HepG2 (cell line): ENCODE data around the gene SOX5. TPM values are rescaled to one million over a fixed set of nuclear protein-coding genes. Genes with fewer than 3 reads are reported as not detected.
A peak's percentile ranks its signal among the peaks of the same experiment; 100 is the strongest.

ENCODE experiments used
- ATAC-seq: fragments of 200-7000 bp; cut with Tn5 transposase; 3 replicates; pipeline ENCODE4 v1.9.1; 2020; ENCODE audit warnings: mild to moderate bottlenecking, moderate library complexity
- BruUV-seq: library from RNA; stranded (reverse); fragments of 400-500 nt; replicated peaks from 2 replicates; lab custom pipeline; 2021; lab: Mats Ljungman, UMichigan
- CTCF ChIA-PET: fragments of 300-600 bp; formaldehyde crosslinking; extraction: SDS; loops from one replicate; lab custom pipeline; 2021; ENCODE audit warnings: low total read pairs, inconsistent platforms, low intra/inter-chr PET ratio; lab: Yijun Ruan, JAX
- POLR2A ChIA-PET: fragments of 350-600 bp; sonication (Branson Sonifier 250); formaldehyde crosslinking; loops from one replicate; lab custom pipeline; 2020; ENCODE audit warnings: antibody characterized with exemption, inconsistent platforms; lab: Yijun Ruan, JAX
- DNase-seq: peaks from one replicate; pipeline ENCODE4 v3.0.0-alpha.2; 2015; ENCODE audit warnings: low spot score
- FAIRE-seq: peaks from 3 replicates; lab custom pipeline; 2011; peaks lifted over from hg19 to GRCh38; lab: Jason Lieb, UNC
- H2AFZ ChIP-seq: one replicate; pipeline ENCODE4 v1.6.1; 2011; ENCODE audit warnings: low read length, inconsistent platforms
- H3K27ac ChIP-seq: fragments of 300-600 bp; 3 replicates; pipeline ENCODE4 v1.8.0; 2011; ENCODE audit warnings: mixed run types, mild to moderate bottlenecking, mixed read lengths, low read length, inconsistent platforms; ENCODE audit not compliant: insufficient read depth; ENCODE audit errors: extremely low read length
- H3K27me3 ChIP-seq, 2 experiments: fragments of 200-600 bp in 1 of 2; 2 replicates in 1 of 2; 3 replicates in 1 of 2; pipeline versions ENCODE4 v1.6.0 to v1.8.0; 2011; ENCODE audit warnings: low read length in 2 of 2, mild to moderate bottlenecking in 2 of 2, moderate library complexity in 2 of 2, inconsistent platforms in 1 of 2; ENCODE audit not compliant: insufficient read depth in 2 of 2, control insufficient read depth in 1 of 2
- H3K36me3 ChIP-seq, 2 experiments: fragments of 200-600 bp in 1 of 2; replicated peaks in 1 of 2; 2 replicates in 1 of 2; 3 replicates in 1 of 2; pipeline versions ENCODE4 v1.5.1 to v1.8.0; 2011; ENCODE audit warnings: low read length in 2 of 2, inconsistent platforms in 1 of 2; ENCODE audit not compliant: insufficient read depth in 2 of 2, control insufficient read depth in 1 of 2
- H3K4me1 ChIP-seq: 2 replicates; pipeline ENCODE4 v1.5.1; 2012; ENCODE audit warnings: low read length, inconsistent platforms; ENCODE audit not compliant: insufficient read depth
- H3K4me2 ChIP-seq: 2 replicates; pipeline ENCODE4 v1.6.0; 2011; ENCODE audit warnings: low read depth, low read length, inconsistent platforms
- H3K4me3 ChIP-seq, 3 experiments: fragments of 200-600 bp in 1 of 3; sonication (generic), shearing (Covaris generic) in 1 of 3; replicated peaks in 1 of 3; 2 replicates each; pipeline ENCODE4 v1.5.1; 2011 to 2016; ENCODE audit warnings: low read length in 3 of 3, inconsistent platforms in 2 of 3, low read depth in 2 of 3, mild to moderate bottlenecking in 2 of 3, control low read depth in 1 of 3, mixed read lengths in 1 of 3; ENCODE audit not compliant: insufficient read depth in 1 of 3
- H3K79me2 ChIP-seq: one replicate; pipeline ENCODE4 v1.6.1; 2011; ENCODE audit warnings: low read length, inconsistent platforms; ENCODE audit not compliant: insufficient read depth
- H3K9ac ChIP-seq: 2 replicates; pipeline ENCODE4 v1.6.0; 2011; ENCODE audit warnings: mild to moderate bottlenecking, low read depth, low read length, inconsistent platforms; ENCODE audit not compliant: insufficient read depth
- H3K9me3 ChIP-seq: 2 replicates; pipeline ENCODE4 v1.5.1; 2012; ENCODE audit warnings: mild to moderate bottlenecking, low read length
- H4K20me1 ChIP-seq: 2 replicates; pipeline ENCODE4 v1.6.0; 2011; ENCODE audit warnings: inconsistent platforms, mild to moderate bottlenecking, low read length, moderate library complexity; ENCODE audit not compliant: insufficient read depth
- BRCA1 ChIP-seq: sonication (generic); formaldehyde crosslinking; IDR thresholded peaks from 2 replicates; pipeline ENCODE4 v1.4.0; 2020; ENCODE audit warnings: missing genetic modification reagents
- ELF1 ChIP-seq: sonication (generic); formaldehyde crosslinking; IDR thresholded peaks from 2 replicates; pipeline ENCODE4 v1.4.0; 2020; ENCODE audit warnings: missing genetic modification reagents
- KLF6 ChIP-seq: IDR thresholded peaks from 2 replicates; pipeline ENCODE4 v1.8.0; 2016; ENCODE audit warnings: missing biosample characterization, missing genetic modification reagents
- KMT2A ChIP-seq: sonication (generic); formaldehyde crosslinking; IDR thresholded peaks from 2 replicates; pipeline ENCODE4 v1.4.0; 2020; ENCODE audit warnings: missing genetic modification reagents
- SIN3A ChIP-seq: IDR thresholded peaks from 2 replicates; pipeline ENCODE4 v1.6.1; 2011; ENCODE audit warnings: low read depth, mild to moderate bottlenecking, control low read depth, low read length, borderline replicate concordance
- TCF12 ChIP-seq, 2 experiments: fragments of 450-650 bp in 1 of 2; sonication (generic) in 1 of 2; formaldehyde crosslinking in 1 of 2; IDR thresholded peaks; 2 replicates each; pipeline versions ENCODE4 v1.6.1 to v1.8.0; 2017 to 2022; ENCODE audit warnings: antibody characterized with exemption in 1 of 2, mild to moderate bottlenecking in 1 of 2, missing genetic modification reagents in 1 of 2, moderate library complexity in 1 of 2
- XRCC5 ChIP-seq: fragments of 200-400 bp; formaldehyde crosslinking; optimal IDR thresholded peaks from 2 replicates; pipeline ENCODE3; 2017; ENCODE audit warnings: mild to moderate bottlenecking, low read length
- ZFP90 ChIP-seq: sonication (generic); formaldehyde crosslinking; IDR thresholded peaks from 2 replicates; pipeline ENCODE4 v1.8.0; 2022; ENCODE audit warnings: missing genetic modification reagents, mild to moderate bottlenecking, inconsistent platforms, borderline replicate concordance
- ZNF430 ChIP-seq: sonication (generic); formaldehyde crosslinking; IDR thresholded peaks from 2 replicates; pipeline ENCODE4 v1.9.0; 2021; ENCODE audit warnings: mild to moderate bottlenecking, missing genetic modification reagents
- ZSCAN29 ChIP-seq: sonication (generic); formaldehyde crosslinking; conservative IDR thresholded peaks from 2 replicates; pipeline ENCODE4 v1.4.0; 2020; ENCODE audit warnings: mild to moderate bottlenecking, missing genetic modification reagents
- WGBS: methylation state at CpG from one replicate; pipeline ENCODE4 v1.1.6; 2017; ENCODE audit warnings: low lambda C conversion rate; 5-methylcytosine and 5-hydroxymethylcytosine counted together
- in situ Hi-C: cut with HindIII; loops from 2 replicates; pipeline ENCODE4 v1.10.0; 2017; ENCODE audit warnings: low pct_unique_long_range_greater_than_20kb; ENCODE audit not compliant: extremely low pct_ligation_motif_present
- intact Hi-C: fragments of 100-400 bp; cut with micrococcal nuclease; formaldehyde crosslinking; loops from one replicate; pipeline ENCODE4 v1.10.0; 2022; ENCODE audit not compliant: unreplicated experiment
- polyA plus RNA-seq, 8 experiments: library from polyadenylated mRNA; depleted of rRNA in 3 of 8; stranded (reverse) in 7 of 8; unstranded in 1 of 8; fragments of >200 nt; fragmentation: Illumina TruSeq in 4 of 8; extraction: Trizol in 4 of 8; gene quantifications; 2 replicates each; pipeline versions ENCODE4 v1.2.1 to v1.2.3, GENCODE V29; 2011 to 2016; ENCODE audit warnings: low read depth in 4 of 8, missing spikeins in 1 of 8, mixed read lengths in 1 of 8; ENCODE audit not compliant: insufficient read depth in 1 of 8
- total RNA-seq, 5 experiments: library from RNA; depleted of rRNA; stranded (reverse); fragments of >200 nt; fragmentation: Illumina TruSeq; extraction: Trizol; gene quantifications; 2 replicates each; pipeline ENCODE4 v1.2.3, GENCODE V29; 2016; ENCODE audit warnings: low read depth in 1 of 5
- TF ChIP-seq, protein P1 (sequence below): sonication (generic); formaldehyde crosslinking; IDR thresholded peaks from 2 replicates; pipeline ENCODE4 v1.4.0; 2020; ENCODE audit warnings: missing genetic modification reagents
- TF ChIP-seq, protein P2 (sequence below): sonication (generic); formaldehyde crosslinking; IDR thresholded peaks from 2 replicates; pipeline ENCODE4 v1.9.0; 2021; ENCODE audit warnings: mild to moderate bottlenecking, missing genetic modification reagents

The SOX5 gene
- total and polyA plus RNA-seq, 2 of the 13 experiments (the other 11 are each of a cell fraction or from before 2014, with no cell fraction given): 18.5 to 76.4 TPM

DNA sequence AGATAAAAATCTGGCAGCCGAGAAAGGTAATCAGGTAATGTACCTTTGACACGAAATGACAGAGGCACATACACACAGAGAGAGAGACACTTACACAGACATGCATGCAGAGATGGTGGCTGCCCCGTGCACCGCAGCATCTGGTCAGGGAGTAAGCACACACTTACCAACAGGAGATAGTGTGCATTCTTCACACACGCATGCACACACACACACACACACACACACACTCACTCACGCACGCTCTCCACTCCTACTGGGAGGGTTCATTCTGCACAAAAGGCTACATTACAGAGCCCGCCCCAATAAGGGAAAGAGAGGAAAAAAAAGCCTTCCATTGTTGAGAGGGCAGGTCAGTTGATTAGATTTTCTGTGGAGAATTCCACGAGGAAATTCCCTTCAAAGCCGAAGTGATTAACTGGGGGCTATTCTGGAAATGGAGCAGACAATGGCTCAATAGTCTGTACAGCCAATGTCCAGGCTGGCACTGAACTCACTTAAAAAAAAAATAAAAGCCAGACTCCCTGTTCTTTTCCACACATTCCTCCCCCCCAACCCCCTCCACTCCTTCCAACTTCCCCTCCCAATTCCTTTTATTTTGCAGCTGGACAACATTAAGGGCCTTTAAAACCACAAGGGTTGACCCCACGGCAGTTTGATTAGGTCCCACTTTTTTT is 1.4 kb upstream of the SOX5 start (continued):
- TF ChIP-seq, protein P1, sequence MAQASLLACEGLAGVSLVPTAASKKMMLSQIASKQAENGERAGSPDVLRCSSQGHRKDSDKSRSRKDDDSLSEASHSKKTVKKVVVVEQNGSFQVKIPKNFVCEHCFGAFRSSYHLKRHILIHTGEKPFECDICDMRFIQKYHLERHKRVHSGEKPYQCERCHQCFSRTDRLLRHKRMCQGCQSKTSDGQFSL (CRISPR knock-in tag): 0 out of 2 replicates have a peak, but pooled peaks have one; percentile 33
- TF ChIP-seq TCF12 (IDR thresholded peaks at IDR 0.05) (no peak), TCF12 (CRISPR knock-in tag; IDR thresholded peaks at IDR 0.05) (no peak)
- TF ChIP-seq, all 625 proteins: peak for 50

DNA sequence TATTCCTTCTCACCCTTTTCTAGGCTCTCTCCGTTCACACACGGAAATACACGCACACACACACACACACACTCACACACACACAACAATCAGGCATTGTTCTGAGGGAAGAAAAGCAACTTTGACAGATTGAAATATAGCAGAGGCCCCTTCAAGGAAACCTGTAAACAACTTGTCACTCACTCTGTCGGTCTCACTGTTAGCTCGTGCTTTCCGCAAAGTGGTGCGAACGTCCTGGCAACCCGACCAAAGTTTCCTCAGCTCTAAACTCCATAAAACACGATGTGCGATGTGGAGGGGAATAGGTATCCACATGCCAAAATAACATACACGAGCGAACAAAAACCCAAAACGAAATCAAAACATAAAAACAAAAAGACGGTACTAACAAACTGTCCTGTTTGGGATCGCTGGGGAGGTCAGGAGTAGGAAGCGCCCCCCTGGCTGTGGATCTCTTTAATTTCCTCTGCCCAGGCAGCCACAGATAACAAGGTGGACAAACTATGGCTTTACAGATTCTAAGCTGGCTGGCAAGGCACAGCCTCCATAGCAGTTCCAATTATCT is 822 bp upstream of the SOX5 start:
- Histone ChIP-seq H3K4me2 (peak overlapping the region; percentile 95), H3K36me3 (no peaks in the 10 kb centered on the region), H3K79me2 (peaks cover 57% of the 10 kb centered on the region), H4K20me1 (no peaks in the 10 kb centered on the region), H3K27ac (peak overlapping the region; percentile 86), H3K9ac (peak overlapping the region; percentile 74), H3K4me1 (peaks cover 39% of the 10 kb centered on the region), H2AFZ (peak overlapping the region; percentile 75), H3K4me3 (peak overlapping the region; percentile 68 to 96 (median 75)), H3K27me3 (no peaks in the 10 kb centered on the region; a peak in 1 of 5 replicates), H3K9me3 (no peaks in the 10 kb centered on the region)
- ChIA-PET POLR2A (interaction anchor here (0.7 to 1.0 kb wide), 2 partner anchors 9 to 95 kb away, joined by 3 to 7 read pairs; no protein-coding TSS in a partner anchor), CTCF (no interaction called here)
- 2% methylated on average over 17 of the region's 17 CpGs for WGBS
- TSS peak; percentile 26 for BruUV-seq
- in situ Hi-C loops (no loop called here), intact Hi-C loops (loop anchor here (2.0 kb wide), 2 partner anchors 75 to 89 kb away; no protein-coding TSS in a partner anchor)
- DNase-seq (peak; percentile 31), FAIRE-seq (peak; percentile 21), ATAC-seq (peak; percentile 83)
- no peak for TF ChIP-seq XRCC5
- TF ChIP-seq KLF6 (CRISPR knock-in tag): 0 out of 2 replicates have a peak, but pooled peaks have one; percentile 48
- peak; percentile 47; the same call in 1 of the 2 replicates for TF ChIP-seq ZFP90 (CRISPR knock-in tag)
- no peak for TF ChIP-seq BRCA1 (CRISPR knock-in tag)
- TF ChIP-seq, protein P2, sequence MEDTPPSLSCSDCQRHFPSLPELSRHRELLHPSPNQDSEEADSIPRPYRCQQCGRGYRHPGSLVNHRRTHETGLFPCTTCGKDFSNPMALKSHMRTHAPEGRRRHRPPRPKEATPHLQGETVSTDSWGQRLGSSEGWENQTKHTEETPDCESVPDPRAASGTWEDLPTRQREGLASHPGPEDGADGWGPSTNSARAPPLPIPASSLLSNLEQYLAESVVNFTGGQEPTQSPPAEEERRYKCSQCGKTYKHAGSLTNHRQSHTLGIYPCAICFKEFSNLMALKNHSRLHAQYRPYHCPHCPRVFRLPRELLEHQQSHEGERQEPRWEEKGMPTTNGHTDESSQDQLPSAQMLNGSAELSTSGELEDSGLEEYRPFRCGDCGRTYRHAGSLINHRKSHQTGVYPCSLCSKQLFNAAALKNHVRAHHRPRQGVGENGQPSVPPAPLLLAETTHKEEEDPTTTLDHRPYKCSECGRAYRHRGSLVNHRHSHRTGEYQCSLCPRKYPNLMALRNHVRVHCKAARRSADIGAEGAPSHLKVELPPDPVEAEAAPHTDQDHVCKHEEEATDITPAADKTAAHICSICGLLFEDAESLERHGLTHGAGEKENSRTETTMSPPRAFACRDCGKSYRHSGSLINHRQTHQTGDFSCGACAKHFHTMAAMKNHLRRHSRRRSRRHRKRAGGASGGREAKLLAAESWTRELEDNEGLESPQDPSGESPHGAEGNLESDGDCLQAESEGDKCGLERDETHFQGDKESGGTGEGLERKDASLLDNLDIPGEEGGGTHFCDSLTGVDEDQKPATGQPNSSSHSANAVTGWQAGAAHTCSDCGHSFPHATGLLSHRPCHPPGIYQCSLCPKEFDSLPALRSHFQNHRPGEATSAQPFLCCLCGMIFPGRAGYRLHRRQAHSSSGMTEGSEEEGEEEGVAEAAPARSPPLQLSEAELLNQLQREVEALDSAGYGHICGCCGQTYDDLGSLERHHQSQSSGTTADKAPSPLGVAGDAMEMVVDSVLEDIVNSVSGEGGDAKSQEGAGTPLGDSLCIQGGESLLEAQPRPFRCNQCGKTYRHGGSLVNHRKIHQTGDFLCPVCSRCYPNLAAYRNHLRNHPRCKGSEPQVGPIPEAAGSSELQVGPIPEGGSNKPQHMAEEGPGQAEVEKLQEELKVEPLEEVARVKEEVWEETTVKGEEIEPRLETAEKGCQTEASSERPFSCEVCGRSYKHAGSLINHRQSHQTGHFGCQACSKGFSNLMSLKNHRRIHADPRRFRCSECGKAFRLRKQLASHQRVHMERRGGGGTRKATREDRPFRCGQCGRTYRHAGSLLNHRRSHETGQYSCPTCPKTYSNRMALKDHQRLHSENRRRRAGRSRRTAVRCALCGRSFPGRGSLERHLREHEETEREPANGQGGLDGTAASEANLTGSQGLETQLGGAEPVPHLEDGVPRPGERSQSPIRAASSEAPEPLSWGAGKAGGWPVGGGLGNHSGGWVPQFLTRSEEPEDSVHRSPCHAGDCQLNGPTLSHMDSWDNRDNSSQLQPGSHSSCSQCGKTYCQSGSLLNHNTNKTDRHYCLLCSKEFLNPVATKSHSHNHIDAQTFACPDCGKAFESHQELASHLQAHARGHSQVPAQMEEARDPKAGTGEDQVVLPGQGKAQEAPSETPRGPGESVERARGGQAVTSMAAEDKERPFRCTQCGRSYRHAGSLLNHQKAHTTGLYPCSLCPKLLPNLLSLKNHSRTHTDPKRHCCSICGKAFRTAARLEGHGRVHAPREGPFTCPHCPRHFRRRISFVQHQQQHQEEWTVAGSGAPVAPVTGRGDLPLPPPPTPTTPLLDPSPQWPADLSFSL: peak; percentile 86
- 0 out of 2 replicates have a peak, but pooled peaks have one; percentile 33 for TF ChIP-seq ZSCAN29 (CRISPR knock-in tag)
- TF ChIP-seq ZNF430 (CRISPR knock-in tag): no peak
- peak; percentile 70; the same call in 1 of the 2 replicates for TF ChIP-seq KMT2A
- 0 out of 2 replicates have a peak, but pooled peaks have one; percentile 7 for TF ChIP-seq ELF1
- TF ChIP-seq SIN3A: 0 out of 2 replicates have a peak, but pooled peaks have one; percentile 22
